GM18519 (cell line): ENCODE measurements around the gene MPHOSPH6.
"Not testable (repeated sequence)": the region's sequence is repeated elsewhere in the genome, so short reads cannot be mapped to it uniquely, and the experiment has no call there.

Source experiments
- ATAC-seq: cut with Tn5 transposase; IDR thresholded peaks from one replicate; pipeline ENCODE4 v1.9.1; 2021; ENCODE audit warnings: mild to moderate bottlenecking, moderate library complexity; ENCODE audit not compliant: unreplicated experiment, low FRiP score

Gene MPHOSPH6

DNA sequence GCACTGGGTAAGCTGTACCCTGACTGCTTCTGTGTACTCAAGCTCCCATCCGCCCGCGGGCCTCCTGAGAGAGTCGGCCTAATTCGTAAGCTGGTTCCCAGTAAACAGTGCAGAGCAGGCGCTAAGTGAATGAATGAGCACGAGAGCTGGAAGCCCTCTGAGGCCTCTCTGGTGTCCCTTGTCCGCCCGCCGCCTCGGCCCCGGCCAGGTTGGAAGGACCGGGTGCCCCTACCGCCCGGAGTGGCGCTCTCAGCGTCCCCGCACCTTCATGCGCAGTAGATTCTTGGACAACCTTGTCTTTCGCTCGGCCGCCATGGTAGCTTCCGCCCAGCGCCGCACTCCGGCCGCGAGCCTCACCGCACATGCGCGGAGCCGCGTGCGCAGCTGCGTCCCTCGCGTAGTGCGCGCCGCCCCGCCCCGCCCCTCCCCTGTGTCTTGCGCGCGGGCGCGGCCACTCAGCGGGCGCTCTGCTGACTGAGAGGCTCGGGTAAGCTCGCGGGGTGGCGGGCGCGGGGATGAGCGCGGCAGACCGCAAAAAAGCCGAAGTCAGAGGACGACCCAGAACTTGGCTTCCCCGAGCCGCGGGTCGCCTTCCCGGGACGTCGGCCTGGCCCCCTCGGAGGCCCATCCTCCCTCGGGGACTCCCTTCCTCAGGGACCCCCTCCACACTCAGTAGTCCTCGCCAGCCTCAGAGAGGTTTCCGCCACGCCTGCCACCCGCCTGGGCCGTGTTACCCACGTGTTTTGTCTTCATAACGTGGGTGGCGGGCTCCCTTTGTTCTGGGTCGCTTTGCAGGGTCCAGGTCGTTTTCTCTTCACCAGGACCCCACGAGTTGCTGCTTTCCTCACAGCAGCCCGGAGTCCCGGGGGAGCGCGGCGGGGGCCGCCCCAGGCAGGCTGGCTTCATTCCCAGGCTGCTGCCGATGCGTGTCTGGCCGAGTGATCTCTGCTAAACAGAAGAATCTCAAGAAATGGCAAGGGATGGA, at the start of gene MPHOSPH6:
TSS of gene MPHOSPH6 (minus strand) at position 364 of the 985 bp plus-strand sequence. CDS start at position 315, 49 bp downstream.
- ATAC-seq: peak; percentile 79

DNA sequence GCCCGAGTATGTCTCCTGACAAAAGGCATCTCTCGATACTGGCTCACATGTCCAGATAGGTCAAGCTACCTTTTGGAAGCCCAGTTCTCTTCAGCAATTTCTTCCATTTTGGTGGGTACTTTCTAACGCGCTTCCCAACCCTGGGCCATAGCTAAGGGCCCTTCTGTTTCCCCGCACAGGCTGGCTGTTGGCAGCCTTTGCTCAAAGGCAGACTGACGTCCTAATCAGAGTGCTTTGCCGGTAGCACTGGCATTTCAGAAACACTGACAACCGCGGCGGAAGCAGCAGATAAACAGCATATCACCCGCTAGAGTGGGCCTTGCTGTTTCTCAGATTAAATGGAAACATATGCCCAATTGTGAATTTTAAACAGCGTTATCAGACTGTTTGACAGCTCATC, 49.3 kb upstream of the MPHOSPH6 start:
- no peak for ATAC-seq

GRCh38 chr16:82209314-82209713, 39.3 kb upstream of the MPHOSPH6 start:
- not testable (repeated sequence) for ATAC-seq

GRCh38 chr16:82203198-82203597, 33.2 kb upstream of the MPHOSPH6 start:
- no peak for ATAC-seq

GRCh38 chr16:82201926-82202325, 31.9 kb upstream of the MPHOSPH6 start:
- ATAC-seq: no peak

DNA sequence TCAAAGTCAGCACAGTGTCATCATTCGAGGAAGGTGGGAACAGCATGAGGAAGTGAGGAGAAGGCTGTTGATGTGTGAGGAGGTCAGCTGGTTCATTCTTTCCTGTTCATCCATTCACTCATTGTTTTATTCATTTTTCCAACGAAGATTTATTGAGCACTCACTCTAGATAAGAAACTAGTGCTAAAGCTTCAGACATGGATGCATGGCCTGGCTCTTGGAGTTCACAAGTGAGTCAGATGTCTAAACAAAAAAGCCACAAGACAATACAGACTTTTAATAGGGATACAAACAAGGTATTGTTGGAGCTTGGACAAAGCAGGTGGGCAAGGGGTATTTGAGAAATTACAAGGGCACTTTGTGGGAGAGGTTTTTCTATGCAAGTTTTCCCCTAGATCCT, 31.3 kb upstream of the MPHOSPH6 start:
- no peak for ATAC-seq

DNA sequence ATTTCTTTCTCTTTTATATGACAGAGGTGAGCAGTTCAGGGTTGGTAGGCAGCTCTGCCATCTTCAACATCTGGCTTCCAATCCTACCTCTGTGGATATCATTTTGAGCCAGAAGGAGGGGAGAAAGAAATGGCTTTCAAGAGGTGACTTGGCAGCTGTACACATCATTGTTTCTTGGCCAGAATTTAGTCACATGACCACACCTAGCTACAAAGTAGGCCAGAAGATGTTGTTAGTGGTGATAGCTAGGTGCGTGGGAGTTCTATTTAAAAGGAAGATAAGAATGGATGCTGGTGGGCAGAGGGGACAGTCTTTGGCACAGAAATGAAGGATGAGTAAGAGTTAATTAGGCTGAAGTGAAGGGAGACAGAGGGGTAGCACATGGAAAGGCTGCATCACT, 29.2 kb upstream of the MPHOSPH6 start:
- no peak for ATAC-seq

- no peak for ATAC-seq
These were observed 27.7 kb upstream of the MPHOSPH6 start for GRCh38 chr16:82197540-82198240.

DNA sequence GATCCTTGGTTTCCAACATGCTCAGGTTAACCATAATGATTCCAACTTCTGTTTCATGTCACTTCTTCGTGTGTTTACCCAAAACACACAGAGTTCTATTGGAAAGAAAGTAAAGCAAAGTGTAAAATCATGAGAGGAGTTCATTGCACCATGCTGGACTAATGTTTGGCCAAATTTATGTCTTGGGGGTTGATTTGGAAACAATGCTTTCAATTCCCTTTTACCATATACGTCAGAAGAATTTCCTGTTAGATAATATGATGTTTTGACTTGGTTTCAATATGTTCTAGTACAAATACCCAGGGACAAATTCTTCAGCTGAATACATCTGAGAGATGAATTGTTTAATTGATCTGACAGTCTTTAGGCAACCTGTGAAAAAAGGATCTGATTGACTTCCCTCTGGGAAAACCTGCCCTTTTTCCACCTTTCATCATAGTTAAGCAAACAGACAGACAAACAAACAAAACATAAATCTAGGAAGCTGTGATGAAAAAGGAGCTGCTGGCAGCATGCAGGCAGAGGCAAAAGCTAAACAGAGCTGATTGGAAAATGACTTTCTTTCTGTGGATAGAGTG, 26.0 kb upstream of the MPHOSPH6 start:
- ATAC-seq: no peak

DNA sequence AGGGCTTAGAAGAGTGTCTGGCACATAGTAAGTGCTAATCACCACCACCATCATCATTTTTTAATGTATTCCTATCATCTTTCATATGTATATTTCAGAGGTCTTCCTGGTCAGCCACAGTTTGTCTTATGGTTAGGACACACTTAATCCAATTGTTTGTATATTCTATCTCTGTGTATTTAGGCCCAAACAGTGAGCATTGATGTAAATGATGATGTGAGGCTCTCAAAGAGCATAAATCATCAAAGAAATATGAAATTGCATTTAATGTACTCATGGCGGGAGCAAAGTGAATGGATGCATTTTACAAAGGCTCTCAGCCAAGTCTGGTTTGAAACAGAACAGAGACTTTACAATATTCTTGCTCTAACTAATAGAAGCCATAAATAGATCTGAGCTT, 24.1 kb upstream of the MPHOSPH6 start:
- no peak for ATAC-seq

DNA sequence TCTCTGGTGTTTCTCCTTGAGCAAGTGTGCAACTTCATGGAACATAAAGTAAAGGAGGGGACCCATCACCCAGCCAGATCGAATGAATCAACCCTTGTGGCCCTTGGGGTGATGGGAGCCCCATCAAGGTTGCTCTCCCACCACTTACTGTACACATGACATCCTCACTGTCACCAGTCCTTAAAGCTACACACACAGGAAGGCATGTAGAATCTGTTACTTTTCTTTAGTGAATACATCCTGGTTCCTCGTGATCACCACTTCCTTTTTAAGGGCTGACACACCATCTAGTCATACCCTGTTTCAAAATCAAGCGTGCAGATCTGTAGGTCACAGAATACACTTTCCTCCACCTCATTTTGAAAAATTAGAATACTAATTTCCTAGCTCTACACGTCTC, 22.6 kb upstream of the MPHOSPH6 start:
- peak; percentile 64 for ATAC-seq

- no peak for ATAC-seq
These were observed 20.4 kb upstream of the MPHOSPH6 start for GRCh38 chr16:82190386-82190785.

DNA sequence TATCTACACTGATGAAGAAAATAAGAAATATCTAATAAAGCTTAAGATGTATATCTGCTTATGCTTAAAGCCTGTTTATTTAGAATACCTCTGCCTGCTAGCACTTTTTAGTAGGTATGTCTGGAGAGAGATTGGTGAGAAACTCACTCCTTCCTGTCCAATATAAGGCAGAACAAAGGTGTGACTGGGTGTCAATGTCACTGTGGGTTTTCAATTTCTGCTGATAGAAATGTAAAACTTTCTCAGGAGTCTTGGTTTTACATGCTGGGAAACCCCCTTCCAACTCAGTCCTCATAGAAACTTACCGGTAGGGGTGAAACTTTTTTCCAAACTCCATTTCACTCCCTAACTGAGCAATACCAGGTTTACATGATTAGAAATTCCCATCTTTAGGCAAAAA, 17.8 kb upstream of the MPHOSPH6 start:
- ATAC-seq: no peak

DNA sequence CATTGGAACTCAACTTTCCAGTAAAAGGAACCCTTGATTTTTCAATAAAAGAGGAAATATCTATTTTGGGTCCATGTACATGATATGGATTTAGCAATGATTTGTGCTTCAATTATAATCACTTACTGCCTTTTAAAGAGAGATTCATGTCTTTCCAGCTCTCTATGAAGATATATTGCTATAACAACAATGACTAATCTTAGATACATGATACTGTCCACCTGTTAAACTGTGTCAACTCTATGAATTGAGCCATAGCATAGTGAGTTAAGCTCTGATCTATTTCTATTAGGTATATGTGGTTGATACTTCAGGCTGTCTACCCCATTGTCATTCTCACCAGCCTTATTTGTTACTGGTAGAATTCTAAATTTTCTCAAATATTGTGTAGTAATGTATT, 15.0 kb upstream of the MPHOSPH6 start:
- ATAC-seq: no peak

DNA sequence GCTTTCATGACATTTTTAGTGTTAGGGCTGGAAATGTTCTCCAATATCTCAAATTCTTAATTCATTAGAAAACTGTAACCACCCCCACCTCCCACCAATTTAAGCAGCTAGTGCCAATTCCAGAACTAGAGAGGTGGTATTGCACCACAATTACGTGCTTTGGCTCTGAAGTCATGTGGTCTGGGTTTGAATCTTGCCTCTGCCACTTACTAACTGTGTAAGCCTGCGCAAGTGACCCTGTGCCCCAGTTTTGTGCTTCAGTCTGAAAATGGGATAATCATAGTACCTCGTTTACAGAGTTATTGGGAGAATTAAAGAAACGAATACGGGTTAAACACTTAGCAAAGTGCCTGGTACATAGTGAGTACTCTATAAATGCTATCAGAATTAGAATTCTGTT, 14.2 kb upstream of the MPHOSPH6 start:
- ATAC-seq: no peak

DNA sequence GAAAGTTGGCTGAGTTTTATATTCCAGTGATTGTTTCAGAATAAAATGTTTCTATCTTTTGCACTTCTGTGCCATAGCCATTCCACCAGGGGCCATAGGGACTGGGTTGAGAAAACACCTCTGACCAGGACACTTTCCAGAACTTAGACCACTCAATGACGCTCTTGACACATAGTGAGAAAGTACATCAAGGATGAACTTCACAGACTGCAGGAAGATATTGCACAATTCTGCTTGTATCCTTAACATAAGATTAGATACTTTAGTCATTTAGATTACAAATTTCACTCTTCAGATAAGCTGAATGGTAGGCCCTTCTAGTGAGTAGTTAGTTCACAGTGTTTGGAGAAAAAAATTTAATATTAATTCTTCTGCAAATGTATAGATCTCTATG, 13.0 kb upstream of the MPHOSPH6 start:
- ATAC-seq: no peak

GRCh38 chr16:82182266-82183003, 12.4 kb upstream of the MPHOSPH6 start:
- ATAC-seq: no peak

DNA sequence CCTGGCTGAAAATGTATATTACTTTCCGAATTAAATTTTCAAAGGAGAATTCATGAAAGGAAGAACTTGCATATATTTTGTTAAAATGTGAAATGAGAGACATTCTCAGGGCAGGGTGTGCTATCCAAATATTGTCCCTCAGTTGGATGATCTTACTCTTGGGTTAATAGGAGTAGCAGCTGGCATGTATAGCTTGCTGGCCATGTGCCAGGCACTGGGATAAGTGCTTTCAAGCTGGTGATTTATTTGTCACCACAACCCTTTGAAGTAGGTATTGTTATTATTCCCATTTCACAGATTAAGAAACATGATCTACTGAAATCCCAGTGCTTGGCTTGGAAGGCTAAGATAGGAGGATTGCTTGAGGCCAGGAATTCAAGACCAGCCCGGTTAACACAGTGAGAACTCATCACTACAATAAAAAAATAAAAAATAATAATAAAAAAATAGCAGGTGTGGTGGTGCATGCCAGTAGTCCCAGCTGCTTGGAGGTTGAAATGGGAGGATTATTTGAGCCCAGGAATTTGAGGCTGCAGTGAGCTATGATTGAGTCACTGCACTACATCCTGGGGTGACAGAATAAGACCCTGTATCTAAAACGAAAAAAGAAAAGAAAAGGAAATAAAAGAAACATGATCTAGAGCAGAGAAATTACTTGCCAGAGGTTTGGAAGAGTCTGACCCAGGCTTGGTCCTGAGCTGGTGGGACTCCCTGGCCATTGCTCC, 11.6 kb upstream of the MPHOSPH6 start:
- ATAC-seq: no peak

DNA sequence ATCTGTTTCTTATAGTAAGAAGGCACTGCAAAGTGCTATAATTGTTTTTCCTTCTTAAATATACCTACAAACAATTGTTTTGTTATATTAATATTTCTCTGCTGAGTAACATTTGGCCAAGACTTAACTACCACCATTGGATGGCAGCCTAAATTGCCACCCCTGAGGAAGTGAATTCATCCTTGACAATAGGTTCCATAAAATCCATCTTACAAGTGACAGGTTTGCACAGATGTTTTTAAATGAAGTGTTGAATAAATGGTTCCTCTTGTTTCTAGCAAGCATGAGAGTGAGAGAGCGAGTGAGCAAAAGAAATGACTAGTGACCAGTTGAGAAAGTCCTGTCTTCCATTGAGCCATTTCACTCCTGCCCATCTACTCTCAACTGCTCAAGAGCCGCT, 8.3 kb upstream of the MPHOSPH6 start:
- no peak for ATAC-seq

- ATAC-seq: no peak
These were observed 7.5 kb upstream of the MPHOSPH6 start for GRCh38 chr16:82177555-82177954.
